Astrocyte (in vitro differentiated cells and primary cell): Measurements from ENCODE around the gene NBPF3.

ENCODE experiments used
- EZH2 ChIP-seq: IDR thresholded peaks from 2 replicates; pipeline ENCODE4 v1.6.1; 2012; ENCODE audit warnings: mild to moderate bottlenecking, low read length, inconsistent platforms; ENCODE audit not compliant: insufficient read depth
- TF ChIP-seq, protein P1 (sequence below): IDR thresholded peaks from 2 replicates; pipeline ENCODE4 v1.5.1; 2011; ENCODE audit warnings: low read depth, mild to moderate bottlenecking, inconsistent platforms, low read length, moderate library complexity; ENCODE audit not compliant: insufficient read depth

DNA sequence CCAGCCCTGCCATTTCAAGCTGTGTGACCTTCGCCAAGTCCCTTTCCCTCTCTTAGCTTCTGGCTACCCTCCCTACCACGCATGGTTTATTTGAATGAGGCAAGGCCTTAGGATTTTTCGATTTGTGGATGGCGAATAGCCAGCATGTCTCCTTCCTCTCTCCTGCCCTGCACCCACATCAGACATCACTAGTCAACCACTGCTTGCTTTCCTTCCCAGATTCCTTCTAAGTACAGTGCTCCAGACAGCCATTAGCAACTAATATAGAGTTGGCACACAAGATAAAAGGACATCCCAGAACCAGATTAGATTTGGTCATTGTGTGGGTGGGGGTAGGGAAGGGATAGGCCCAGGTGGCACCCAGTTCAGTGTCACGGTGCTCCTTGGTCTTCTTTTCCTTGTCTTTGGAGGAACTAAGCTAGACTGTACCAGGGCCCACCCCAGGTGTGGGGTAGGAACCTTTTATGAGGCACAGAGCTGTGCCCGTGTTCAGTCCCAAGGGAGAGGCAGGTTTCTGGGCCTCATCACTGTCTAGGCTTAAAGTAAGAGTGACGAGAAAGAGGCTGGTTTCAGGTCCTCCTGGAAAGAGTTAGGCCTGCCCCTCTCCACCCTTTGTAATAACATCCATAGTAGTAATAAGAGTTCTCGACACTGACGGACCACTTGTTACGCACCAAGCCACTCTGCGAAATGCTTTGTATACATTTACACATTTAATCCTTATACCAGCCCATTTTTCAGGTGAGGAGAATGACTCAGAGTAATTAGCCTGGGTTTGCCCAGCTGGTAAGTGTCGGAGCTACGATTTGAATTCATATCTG lies 77.9 kb downstream of the NBPF3 start:
- TF ChIP-seq, protein P1, sequence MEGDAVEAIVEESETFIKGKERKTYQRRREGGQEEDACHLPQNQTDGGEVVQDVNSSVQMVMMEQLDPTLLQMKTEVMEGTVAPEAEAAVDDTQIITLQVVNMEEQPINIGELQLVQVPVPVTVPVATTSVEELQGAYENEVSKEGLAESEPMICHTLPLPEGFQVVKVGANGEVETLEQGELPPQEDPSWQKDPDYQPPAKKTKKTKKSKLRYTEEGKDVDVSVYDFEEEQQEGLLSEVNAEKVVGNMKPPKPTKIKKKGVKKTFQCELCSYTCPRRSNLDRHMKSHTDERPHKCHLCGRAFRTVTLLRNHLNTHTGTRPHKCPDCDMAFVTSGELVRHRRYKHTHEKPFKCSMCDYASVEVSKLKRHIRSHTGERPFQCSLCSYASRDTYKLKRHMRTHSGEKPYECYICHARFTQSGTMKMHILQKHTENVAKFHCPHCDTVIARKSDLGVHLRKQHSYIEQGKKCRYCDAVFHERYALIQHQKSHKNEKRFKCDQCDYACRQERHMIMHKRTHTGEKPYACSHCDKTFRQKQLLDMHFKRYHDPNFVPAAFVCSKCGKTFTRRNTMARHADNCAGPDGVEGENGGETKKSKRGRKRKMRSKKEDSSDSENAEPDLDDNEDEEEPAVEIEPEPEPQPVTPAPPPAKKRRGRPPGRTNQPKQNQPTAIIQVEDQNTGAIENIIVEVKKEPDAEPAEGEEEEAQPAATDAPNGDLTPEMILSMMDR = no peak
- no peak for TF ChIP-seq EZH2
